Spleen (tissue), 7 donors: ENCODE results near the gene TTF2.

ENCODE experiments used
- CTCF ChIP-seq, 11 experiments: fragments of 200-600 bp in 7 of 11; fragments of 450-650 bp in 4 of 11; sonication (generic) in 4 of 11; IDR thresholded peaks in 8 of 11; conservative IDR thresholded peaks in 3 of 11; 1 replicate in 7 of 11; 2 replicates in 4 of 11; pipeline versions ENCODE4 v1.4.0 to v1.8.0; 2016 to 2021; ENCODE audit warnings: antibody characterized with exemption in 11 of 11, inconsistent platforms in 4 of 11, mild to moderate bottlenecking in 1 of 11
- POLR2A ChIP-seq, 3 donors: fragments of 450-650 bp; IDR thresholded peaks; one replicate each; pipeline ENCODE4 v1.5.1; 2017; ENCODE audit warnings: antibody characterized with exemption in 3 of 3, mild to moderate bottlenecking in 1 of 3
- POLR2AphosphoS5 ChIP-seq, 3 donors: sonication (generic); formaldehyde crosslinking; IDR thresholded peaks; one replicate each; pipeline ENCODE4 v1.5.1; 2017; ENCODE audit warnings: antibody characterized with exemption in 3 of 3
- donor health status: DM: no; HTN: no; CAD: no; lungs with moderate emphysema.
- donor health status: DM: no; HTN: no; CAD: no.
- donor health status: DM: no; HTN: no; CAD: no.

- TF ChIP-seq CTCF (IDR thresholded peaks at IDR 0.05 in 8 of 11, conservative IDR thresholded peaks at IDR 0.05 in 3 of 11) (no peak), POLR2A (IDR thresholded peaks at IDR 0.05) (no peak), POLR2AphosphoS5 (IDR thresholded peaks at IDR 0.05) (no peak)
These were observed 29.8 kb upstream of the TTF2 start for GRCh38 chr1:117030271-117030877.
